Ovary (tissue), 9 donors: ENCODE measurements around the gene FAM3C. TPM values are rescaled to one million over a fixed set of nuclear protein-coding genes. Genes with fewer than 3 reads are reported as not detected.

ENCODE experiments used
- DNase-seq, 5 donors: peaks; one replicate each; pipeline ENCODE4 v3.0.0-alpha.2; 2019 to 2020
- H3K27ac ChIP-seq, 2 donors: fragments of 200-600 bp; one replicate each; pipeline versions ENCODE4 v1.5.1 to v1.8.0; 2019 to 2022
- H3K27me3 ChIP-seq: fragments of 200-600 bp; one replicate; pipeline ENCODE4 v1.8.0; 2022
- H3K36me3 ChIP-seq: fragments of 200-600 bp; sonication (generic); one replicate; pipeline ENCODE4 v1.5.1; 2019
- H3K4me1 ChIP-seq: one replicate; pipeline ENCODE4 v1.8.1; 2013; ENCODE audit warnings: mild to moderate bottlenecking, moderate library complexity; ENCODE audit not compliant: insufficient read depth
- H3K4me3 ChIP-seq: fragments of 200-600 bp; sonication (generic); one replicate; pipeline ENCODE4 v1.5.1; 2017
- H3K9me3 ChIP-seq, 2 donors: fragments of 200-600 bp in 1 of 2; sonication (generic) in 1 of 2; one replicate each; pipeline versions ENCODE4 v1.5.1 to v1.8.1; 2013 to 2019; ENCODE audit warnings: mild to moderate bottlenecking in 1 of 2, moderate library complexity in 1 of 2
- CTCF ChIP-seq, 3 donors: fragments of 450-650 bp in 2 of 3; fragments of 200-600 bp in 1 of 3; IDR thresholded peaks; one replicate each; pipeline versions ENCODE4 v1.5.1 to v1.8.0; 2016 to 2022; ENCODE audit warnings: antibody characterized with exemption in 3 of 3, mild to moderate bottlenecking in 1 of 3
- EP300 ChIP-seq: sonication (generic); formaldehyde crosslinking; IDR thresholded peaks from one replicate; pipeline ENCODE4 v1.6.1; 2017; ENCODE audit warnings: antibody characterized with exemption
- POLR2A ChIP-seq: fragments of 450-650 bp; IDR thresholded peaks from one replicate; pipeline ENCODE4 v1.6.1; 2017; ENCODE audit warnings: antibody characterized with exemption, mild to moderate bottlenecking, moderate library complexity
- WGBS, 3 donors: extraction: QIAGEN DNeasy Blood & Tissue Kit in 1 of 3; methylation state at CpG; one replicate each; pipeline versions ENCODE4 v1.1.5 to v1.1.7; 2013 to 2017; 5-methylcytosine and 5-hydroxymethylcytosine counted together
- intact Hi-C, 4 donors: fragments of 100-400 bp; cut with DNase I; formaldehyde crosslinking; loops; one replicate each; pipeline versions ENCODE4 v1.11.0 to v1.15.1; 2022 to 2023
- polyA plus RNA-seq, 2 donors: library from polyadenylated mRNA; stranded (reverse); fragments of 200-250 nt in 1 of 2; fragments of 350-450 nt in 1 of 2; fragmentation: Illumina TruSeq in 1 of 2; extraction: RNeasy Lipid Tissue Mini Kit (QIAGEN cat#74804) in 1 of 2; gene quantifications; one replicate each; pipeline ENCODE4 v1.2.3, GENCODE V29; 2013 to 2014
- total RNA-seq, 7 donors: library from RNA; depleted of rRNA in 2 of 7; stranded (reverse); fragments of >200 nt in 2 of 7; fragmentation: NEBNext Ultra II Directional in 3 of 7; extraction: Animal tissue kit (Norgen Biotek cat#: 25700) in 3 of 7; gene quantifications; one replicate each; pipeline versions ENCODE4 v1.1.0 to v1.2.4, GENCODE V29; 2016 to 2023
- donor health status: DM: no; HTN: no; CAD: no; lungs with moderate emphysema.
- donor health status: DM: no; HTN: no; CAD: no.
- donor health status: Bipolar disorder and iron deficiency.
- donor health status: DM: yes; HTN: yes; CAD: no.
- donor health status: DM: no; HTN: no; CAD: no.
- donor health status: DM: yes; HTN: yes; CAD: no.

Gene FAM3C
- total and polyA plus RNA-seq, 9 donors: 31.8 to 88.9 (median 48.5) TPM

GRCh38 chr7:121329191-121330052, 66.7 kb downstream of the FAM3C start:
- peak in 2 of 5 donors; percentile 15 to 38 for DNase-seq
- intact Hi-C loops: no loop called here

GRCh38 chr7:121328508-121329190, 67.5 kb downstream of the FAM3C start, which contains the start of gene WNT16:
Gene WNT16 (plus strand): TSS chr7:121329000. CDS start chr7:121329293, 293 bp downstream.
- no peaks in the 10 kb centered on the region for H3K9me3 ChIP-seq
- no peaks in the 10 kb centered on the region for H3K27me3 ChIP-seq
- DNase-seq: no peak
- H3K4me1 ChIP-seq: peaks cover 3% of the 10 kb centered on the region
- intact Hi-C loops: no loop called here
- 20 to 29% (median 24%) methylated on average over 27 of the region's 27 CpGs for WGBS, 3 donors
- H3K4me3 ChIP-seq: peak within 1 kb of the TSS; percentile 31
- H3K27ac ChIP-seq: no peak within 1 kb of the TSS
- TF ChIP-seq EP300 (no peak), POLR2A (no peak), CTCF (IDR thresholded peaks at IDR 0.05) (no peak)
- no peaks in the 10 kb centered on the region for H3K36me3 ChIP-seq

More at GRCh38 chr7:121329191-121330052, 66.7 kb downstream of the FAM3C start:
- no peaks in the 10 kb centered on the region for H3K27me3 ChIP-seq
- 2 to 3% (median 2%) methylated on average over 47 of the region's 47 CpGs for WGBS, 3 donors
- TF ChIP-seq POLR2A: no peak
- TF ChIP-seq CTCF (IDR thresholded peaks at IDR 0.05): no peak
- no peak for TF ChIP-seq EP300
- H3K4me3 ChIP-seq: peak overlapping the region; percentile 31
- peaks cover 3% of the 10 kb centered on the region for H3K4me1 ChIP-seq
- H3K36me3 ChIP-seq: no peaks in the 10 kb centered on the region
- no peaks in the 10 kb centered on the region for H3K9me3 ChIP-seq
- H3K27ac ChIP-seq: no peak overlapping the region

GRCh38 chr7:121327671-121328070, 68.4 kb downstream of the FAM3C start:
- H3K9me3 ChIP-seq: no peaks in the 10 kb centered on the region
- no peak for TF ChIP-seq EP300
- TF ChIP-seq CTCF (IDR thresholded peaks at IDR 0.05): no peak
- no peak for TF ChIP-seq POLR2A
- WGBS, 3 donors: 89 to 90% (median 90%) methylated on average over 5 of the region's 5 CpGs
- H3K27ac ChIP-seq: no peak overlapping the region
- intact Hi-C loops: no loop called here
- no peaks in the 10 kb centered on the region for H3K27me3 ChIP-seq
- DNase-seq: no peak
- no peak overlapping the region for H3K4me3 ChIP-seq
- no peaks in the 10 kb centered on the region for H3K36me3 ChIP-seq
- H3K4me1 ChIP-seq: peaks cover 3% of the 10 kb centered on the region

- Histone ChIP-seq H3K4me3 (no peak overlapping the region), H3K27ac (no peak overlapping the region), H3K36me3 (no peaks in the 10 kb centered on the region), H3K27me3 (no peaks in the 10 kb centered on the region), H3K4me1 (no peaks in the 10 kb centered on the region), H3K9me3 (no peaks in the 10 kb centered on the region)
- intact Hi-C loops: no loop called here
- no peak for DNase-seq
- TF ChIP-seq CTCF (IDR thresholded peaks at IDR 0.05) (no peak), EP300 (no peak), POLR2A (no peak)
- 28 to 30% (median 28%) methylated on average over 5 of the region's 5 CpGs for WGBS, 3 donors
Measured at GRCh38 chr7:121323515-121324302, 72.4 kb downstream of the FAM3C start.
